Endothelial cell of hepatic sinusoid (primary cell): ENCODE results near the gene STARD5.

Experiments used
- in situ Hi-C: cut with HindIII; loops from 2 replicates; pipeline ENCODE4 v1.10.0; 2017; ENCODE audit warnings: low sequenced_read_pairs

Gene STARD5

GRCh38 chr15:81279621-81280485, 44.1 kb downstream of the STARD5 start:
- in situ Hi-C loops: no loop called here

- in situ Hi-C loops: no loop called here
Observed at GRCh38 chr15:81278306-81279029, 45.5 kb downstream of the STARD5 start.

- in situ Hi-C loops: no loop called here
Observed at GRCh38 chr15:81277851-81278250, 46.1 kb downstream of the STARD5 start.

GRCh38 chr15:81276967-81277366, 47.0 kb downstream of the STARD5 start:
- in situ Hi-C loops: no loop called here

GRCh38 chr15:81275711-81276392, 48.1 kb downstream of the STARD5 start:
- in situ Hi-C loops: no loop called here

- in situ Hi-C loops: no loop called here
Observed at GRCh38 chr15:81274931-81275707, 48.8 kb downstream of the STARD5 start.

- in situ Hi-C loops: no loop called here
Observed at GRCh38 chr15:81274255-81274654, 49.7 kb downstream of the STARD5 start.

- in situ Hi-C loops: no loop called here
Observed at GRCh38 chr15:81273855-81274254, 50.1 kb downstream of the STARD5 start.

GRCh38 chr15:81273200-81273599, 50.7 kb downstream of the STARD5 start:
- in situ Hi-C loops: no loop called here

- in situ Hi-C loops: no loop called here
Observed at GRCh38 chr15:81271761-81272644, 51.9 kb downstream of the STARD5 start.

- in situ Hi-C loops: no loop called here
Observed at GRCh38 chr15:81270781-81271491, 53.0 kb downstream of the STARD5 start.

- in situ Hi-C loops: no loop called here
Observed at GRCh38 chr15:81270188-81270587, 53.8 kb downstream of the STARD5 start.

- in situ Hi-C loops: no loop called here
Observed at GRCh38 chr15:81268881-81269601, 54.9 kb downstream of the STARD5 start.

- in situ Hi-C loops: no loop called here
Observed at GRCh38 chr15:81268340-81268739, 55.6 kb downstream of the STARD5 start.

GRCh38 chr15:81265944-81266775, 57.8 kb downstream of the STARD5 start:
- in situ Hi-C loops: no loop called here

GRCh38 chr15:81265256-81265943, 58.5 kb downstream of the STARD5 start:
- in situ Hi-C loops: no loop called here
